Memory B cell (primary cell): ENCODE results near the gene MTHFD1.

Source experiments
- ATAC-seq: fragments of 150-1000 bp; cut with Tn5 transposase; 2 replicates; pipeline ENCODE4 v1.10.0; 2021; ENCODE audit warnings: low read depth, mild to moderate bottlenecking, moderate library complexity
- DNase-seq, 2 donors: peaks; one replicate each; pipeline ENCODE4 v3.0.0; 2022; ENCODE audit warnings: low spot score in 2 of 2
- H3K27ac Mint-ChIP-seq: one replicate; pipeline ENCODE4 v1.8.0; 2022; ENCODE audit warnings: mild to moderate bottlenecking, moderate library complexity, mixed read lengths
- H3K27me3 Mint-ChIP-seq: one replicate; pipeline ENCODE4 v1.8.0; 2022; ENCODE audit warnings: mixed read lengths
- H3K36me3 Mint-ChIP-seq: one replicate; pipeline ENCODE4 v1.8.0; 2022; ENCODE audit warnings: mild to moderate bottlenecking, mixed read lengths
- H3K4me1 Mint-ChIP-seq: one replicate; pipeline ENCODE4 v1.8.0; 2022; ENCODE audit warnings: mixed read lengths
- H3K4me3 Mint-ChIP-seq: one replicate; pipeline ENCODE4 v1.8.0; 2022; ENCODE audit warnings: mild to moderate bottlenecking, moderate library complexity, mixed read lengths
- H3K9me3 Mint-ChIP-seq: one replicate; pipeline ENCODE4 v1.8.0; 2022; ENCODE audit warnings: mixed read lengths

The MTHFD1 gene

GRCh38 chr14:64474698-64475097 lies 86.5 kb downstream of the MTHFD1 start:
- peaks cover 10% of the 10 kb centered on the region for H3K4me1 Mint-ChIP-seq
- H3K9me3 Mint-ChIP-seq, result no peaks in the 10 kb centered on the region
- DNase-seq (no peak), ATAC-seq (no peak)
- no peaks in the 10 kb centered on the region for H3K27me3 Mint-ChIP-seq
- H3K36me3 Mint-ChIP-seq, result peaks cover 2% of the 10 kb centered on the region
- no peak overlapping the region for H3K4me3 Mint-ChIP-seq
- H3K27ac Mint-ChIP-seq, result no peak overlapping the region

GRCh38 chr14:64475585-64476273 lies 87.6 kb downstream of the MTHFD1 start:
- Mint-ChIP-seq H3K4me1 (peaks cover 10% of the 10 kb centered on the region), H3K36me3 (peaks cover 4% of the 10 kb centered on the region), H3K4me3 (no peak overlapping the region), H3K27ac (no peak overlapping the region), H3K9me3 (no peaks in the 10 kb centered on the region), H3K27me3 (no peaks in the 10 kb centered on the region)
- DNase-seq (no peak), ATAC-seq (no peak)

- ATAC-seq (no peak), DNase-seq (no peak)
- Mint-ChIP-seq H3K4me1 (peaks cover 9% of the 10 kb centered on the region), H3K4me3 (no peak overlapping the region), H3K36me3 (peaks cover 4% of the 10 kb centered on the region), H3K27ac (no peak overlapping the region), H3K27me3 (no peaks in the 10 kb centered on the region), H3K9me3 (no peaks in the 10 kb centered on the region)
These were observed 88.3 kb downstream of the MTHFD1 start for GRCh38 chr14:64476438-64476837.

GRCh38 chr14:64478634-64479250 lies 90.6 kb downstream of the MTHFD1 start:
- peak in 1 of 2 donors; percentile 42 for DNase-seq
- Mint-ChIP-seq H3K4me1 (peaks cover 7% of the 10 kb centered on the region), H3K27ac (no peak overlapping the region), H3K36me3 (peaks cover 5% of the 10 kb centered on the region), H3K27me3 (no peaks in the 10 kb centered on the region), H3K4me3 (no peak overlapping the region), H3K9me3 (no peaks in the 10 kb centered on the region)
- peak; percentile 34 for ATAC-seq

- no peaks in the 10 kb centered on the region for H3K9me3 Mint-ChIP-seq
- peaks cover 21% of the 10 kb centered on the region for H3K36me3 Mint-ChIP-seq
- peaks cover 20% of the 10 kb centered on the region for H3K4me1 Mint-ChIP-seq
- DNase-seq (no peak), ATAC-seq (no peak)
- peak overlapping the region; percentile 24 for H3K27ac Mint-ChIP-seq
- no peaks in the 10 kb centered on the region for H3K27me3 Mint-ChIP-seq
- H3K4me3 Mint-ChIP-seq, result no peak overlapping the region
These were observed 100.5 kb downstream of the MTHFD1 start for GRCh38 chr14:64488590-64489099.

GRCh38 chr14:64491637-64492036 lies 103.5 kb downstream of the MTHFD1 start:
- ATAC-seq, result no peak
- peaks cover 26% of the 10 kb centered on the region for H3K4me1 Mint-ChIP-seq
- H3K27me3 Mint-ChIP-seq, result no peaks in the 10 kb centered on the region
- DNase-seq, result no peak
- H3K9me3 Mint-ChIP-seq, result no peaks in the 10 kb centered on the region
- H3K27ac Mint-ChIP-seq, result no peak overlapping the region
- no peak overlapping the region for H3K4me3 Mint-ChIP-seq
- peaks cover 21% of the 10 kb centered on the region for H3K36me3 Mint-ChIP-seq

- H3K4me1 Mint-ChIP-seq, result peaks cover 26% of the 10 kb centered on the region
- no peak overlapping the region for H3K4me3 Mint-ChIP-seq
These were observed 105.3 kb downstream of the MTHFD1 start for GRCh38 chr14:64493455-64493854.

GRCh38 chr14:64495252-64495651 lies 107.1 kb downstream of the MTHFD1 start:
- peak overlapping the region; percentile 24 for H3K27ac Mint-ChIP-seq
- no peak overlapping the region for H3K4me3 Mint-ChIP-seq
- no peaks in the 10 kb centered on the region for H3K27me3 Mint-ChIP-seq
- ATAC-seq (no peak), DNase-seq (no peak)
- H3K36me3 Mint-ChIP-seq, result peaks cover 16% of the 10 kb centered on the region
- H3K4me1 Mint-ChIP-seq, result peaks cover 28% of the 10 kb centered on the region
- H3K9me3 Mint-ChIP-seq, result no peaks in the 10 kb centered on the region

More at GRCh38 chr14:64493455-64493854, 105.3 kb downstream of the MTHFD1 start:
- Mint-ChIP-seq H3K27me3 (no peaks in the 10 kb centered on the region), H3K27ac (peak overlapping the region; percentile 74), H3K36me3 (peaks cover 18% of the 10 kb centered on the region), H3K9me3 (no peaks in the 10 kb centered on the region)
- ATAC-seq, result no peak
- no peak for DNase-seq

- Mint-ChIP-seq H3K9me3 (no peaks in the 10 kb centered on the region), H3K4me3 (no peak overlapping the region), H3K36me3 (peaks cover 7% of the 10 kb centered on the region), H3K4me1 (peaks cover 27% of the 10 kb centered on the region), H3K27ac (no peak overlapping the region), H3K27me3 (no peaks in the 10 kb centered on the region)
- DNase-seq (no peak), ATAC-seq (no peak)
These were observed 108.6 kb downstream of the MTHFD1 start for GRCh38 chr14:64496764-64497163.

- peaks cover 3% of the 10 kb centered on the region for H3K36me3 Mint-ChIP-seq
- no peaks in the 10 kb centered on the region for H3K27me3 Mint-ChIP-seq
- H3K4me1 Mint-ChIP-seq, result peaks cover 28% of the 10 kb centered on the region
- H3K27ac Mint-ChIP-seq, result peak overlapping the region; percentile 100
- no peak overlapping the region for H3K4me3 Mint-ChIP-seq
- DNase-seq (no peak), ATAC-seq (no peak)
- no peaks in the 10 kb centered on the region for H3K9me3 Mint-ChIP-seq
These were observed 111.9 kb downstream of the MTHFD1 start for GRCh38 chr14:64500088-64500487.

GRCh38 chr14:64501411-64502171 lies 113.4 kb downstream of the MTHFD1 start:
- H3K4me3 Mint-ChIP-seq, result peak overlapping the region; percentile 98
- no peak for DNase-seq
- H3K36me3 Mint-ChIP-seq, result peaks cover 3% of the 10 kb centered on the region
- H3K27me3 Mint-ChIP-seq, result no peaks in the 10 kb centered on the region
- H3K27ac Mint-ChIP-seq, result peak overlapping the region; percentile 100
- no peak for ATAC-seq
- H3K4me1 Mint-ChIP-seq, result peaks cover 37% of the 10 kb centered on the region
- no peaks in the 10 kb centered on the region for H3K9me3 Mint-ChIP-seq

- peak overlapping the region; percentile 100 for H3K27ac Mint-ChIP-seq
- peaks cover 40% of the 10 kb centered on the region for H3K4me1 Mint-ChIP-seq
- H3K36me3 Mint-ChIP-seq, result peaks cover 3% of the 10 kb centered on the region
- no peak for ATAC-seq
- H3K9me3 Mint-ChIP-seq, result no peaks in the 10 kb centered on the region
- H3K27me3 Mint-ChIP-seq, result no peaks in the 10 kb centered on the region
- DNase-seq, result peak; percentile 25 to 31
- peak overlapping the region; percentile 98 for H3K4me3 Mint-ChIP-seq
These were observed 114.3 kb downstream of the MTHFD1 start for GRCh38 chr14:64502456-64502855.

- H3K36me3 Mint-ChIP-seq, result peaks cover 2% of the 10 kb centered on the region
- H3K27me3 Mint-ChIP-seq, result no peaks in the 10 kb centered on the region
- H3K4me3 Mint-ChIP-seq, result peak overlapping the region; percentile 98
- peak; percentile 25 for DNase-seq
- H3K27ac Mint-ChIP-seq, result peak overlapping the region; percentile 100
- peaks cover 42% of the 10 kb centered on the region for H3K4me1 Mint-ChIP-seq
- ATAC-seq, result no peak
- no peaks in the 10 kb centered on the region for H3K9me3 Mint-ChIP-seq
These were observed 114.8 kb downstream of the MTHFD1 start for GRCh38 chr14:64502887-64503433.
